HL-60 (cell line): ENCODE data around the gene HINT2.

Experiments
- DNase-seq, 2 experiments: peaks; one replicate each; pipeline ENCODE4 v3.0.0-alpha.2; 2010 to 2020; ENCODE audit warnings: low read depth in 1 of 2, low spot score in 1 of 2
- H3K27ac ChIP-seq: fragments of 250-450 bp; sonication (Bioruptor Pico); replicated peaks from 2 replicates; pipeline ENCODE4 v1.5.1; 2020; ENCODE audit warnings: mild to moderate bottlenecking, moderate library complexity
- H3K27me3 ChIP-seq: fragments of 250-450 bp; sonication (Bioruptor Pico); 2 replicates; pipeline ENCODE4 v1.5.1; 2021; ENCODE audit warnings: mild to moderate bottlenecking, moderate library complexity; ENCODE audit not compliant: insufficient read depth, poor library complexity, severe bottlenecking
- H3K4me3 ChIP-seq: replicated peaks from 2 replicates; pipeline ENCODE4 v1.5.1; 2011; ENCODE audit warnings: mild to moderate bottlenecking, control low read depth, low read length; ENCODE audit not compliant: insufficient read depth
- GABPA ChIP-seq: IDR thresholded peaks from 2 replicates; pipeline ENCODE4 v1.6.1; 2012; ENCODE audit warnings: low read depth
- POLR2AphosphoS5 ChIP-seq: IDR thresholded peaks from 2 replicates; pipeline ENCODE4 v1.6.1; 2012; ENCODE audit warnings: low read depth
- SPI1 ChIP-seq: IDR thresholded peaks from 2 replicates; pipeline ENCODE4 v1.6.1; 2012; ENCODE audit warnings: low read depth, mild to moderate bottlenecking, borderline replicate concordance
- TF ChIP-seq, protein P1 (sequence below): IDR thresholded peaks from 2 replicates; pipeline ENCODE4 v1.6.1; 2012; ENCODE audit warnings: low read depth; ENCODE audit not compliant: insufficient replicate concordance
- TF ChIP-seq, protein P2 (sequence below): IDR thresholded peaks from one replicate; pipeline ENCODE4 v1.5.1; 2011; ENCODE audit warnings: low read length, control low read depth, inconsistent platforms; ENCODE audit not compliant: insufficient read depth

The HINT2 gene

DNA sequence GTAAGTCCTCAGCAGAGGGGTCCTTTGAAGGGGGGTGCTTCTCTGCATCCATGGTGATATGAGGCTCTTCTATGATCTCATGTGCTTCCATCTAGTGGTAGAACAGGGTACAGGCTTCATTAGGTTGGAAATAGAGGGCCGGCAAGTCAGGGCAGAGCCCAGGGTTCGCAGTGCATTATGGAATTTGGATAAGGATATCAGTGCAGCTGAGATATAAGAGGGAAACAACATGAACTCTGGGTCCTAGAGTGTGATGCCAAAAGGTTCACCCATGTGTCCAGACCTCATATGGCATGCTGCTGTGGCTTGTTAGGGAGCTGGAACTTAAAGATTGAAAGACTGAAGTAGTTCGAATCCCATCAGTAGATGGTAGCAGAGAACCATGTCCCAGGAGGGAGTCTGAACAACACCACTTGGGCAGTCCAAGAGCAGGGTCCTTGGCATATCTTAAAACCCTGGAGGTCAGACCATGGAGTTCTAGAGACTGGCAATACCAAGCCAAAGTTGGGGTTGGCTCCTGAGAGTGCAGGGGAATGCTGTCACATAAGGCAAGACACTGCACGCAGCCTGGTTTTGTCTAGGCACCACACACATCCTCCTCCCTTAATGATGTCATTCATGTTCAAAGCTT is 11.3 kb upstream of the HINT2 start:
- TF ChIP-seq, protein P1, sequence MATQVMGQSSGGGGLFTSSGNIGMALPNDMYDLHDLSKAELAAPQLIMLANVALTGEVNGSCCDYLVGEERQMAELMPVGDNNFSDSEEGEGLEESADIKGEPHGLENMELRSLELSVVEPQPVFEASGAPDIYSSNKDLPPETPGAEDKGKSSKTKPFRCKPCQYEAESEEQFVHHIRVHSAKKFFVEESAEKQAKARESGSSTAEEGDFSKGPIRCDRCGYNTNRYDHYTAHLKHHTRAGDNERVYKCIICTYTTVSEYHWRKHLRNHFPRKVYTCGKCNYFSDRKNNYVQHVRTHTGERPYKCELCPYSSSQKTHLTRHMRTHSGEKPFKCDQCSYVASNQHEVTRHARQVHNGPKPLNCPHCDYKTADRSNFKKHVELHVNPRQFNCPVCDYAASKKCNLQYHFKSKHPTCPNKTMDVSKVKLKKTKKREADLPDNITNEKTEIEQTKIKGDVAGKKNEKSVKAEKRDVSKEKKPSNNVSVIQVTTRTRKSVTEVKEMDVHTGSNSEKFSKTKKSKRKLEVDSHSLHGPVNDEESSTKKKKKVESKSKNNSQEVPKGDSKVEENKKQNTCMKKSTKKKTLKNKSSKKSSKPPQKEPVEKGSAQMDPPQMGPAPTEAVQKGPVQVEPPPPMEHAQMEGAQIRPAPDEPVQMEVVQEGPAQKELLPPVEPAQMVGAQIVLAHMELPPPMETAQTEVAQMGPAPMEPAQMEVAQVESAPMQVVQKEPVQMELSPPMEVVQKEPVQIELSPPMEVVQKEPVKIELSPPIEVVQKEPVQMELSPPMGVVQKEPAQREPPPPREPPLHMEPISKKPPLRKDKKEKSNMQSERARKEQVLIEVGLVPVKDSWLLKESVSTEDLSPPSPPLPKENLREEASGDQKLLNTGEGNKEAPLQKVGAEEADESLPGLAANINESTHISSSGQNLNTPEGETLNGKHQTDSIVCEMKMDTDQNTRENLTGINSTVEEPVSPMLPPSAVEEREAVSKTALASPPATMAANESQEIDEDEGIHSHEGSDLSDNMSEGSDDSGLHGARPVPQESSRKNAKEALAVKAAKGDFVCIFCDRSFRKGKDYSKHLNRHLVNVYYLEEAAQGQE = no peak
- TF ChIP-seq, protein P2, sequence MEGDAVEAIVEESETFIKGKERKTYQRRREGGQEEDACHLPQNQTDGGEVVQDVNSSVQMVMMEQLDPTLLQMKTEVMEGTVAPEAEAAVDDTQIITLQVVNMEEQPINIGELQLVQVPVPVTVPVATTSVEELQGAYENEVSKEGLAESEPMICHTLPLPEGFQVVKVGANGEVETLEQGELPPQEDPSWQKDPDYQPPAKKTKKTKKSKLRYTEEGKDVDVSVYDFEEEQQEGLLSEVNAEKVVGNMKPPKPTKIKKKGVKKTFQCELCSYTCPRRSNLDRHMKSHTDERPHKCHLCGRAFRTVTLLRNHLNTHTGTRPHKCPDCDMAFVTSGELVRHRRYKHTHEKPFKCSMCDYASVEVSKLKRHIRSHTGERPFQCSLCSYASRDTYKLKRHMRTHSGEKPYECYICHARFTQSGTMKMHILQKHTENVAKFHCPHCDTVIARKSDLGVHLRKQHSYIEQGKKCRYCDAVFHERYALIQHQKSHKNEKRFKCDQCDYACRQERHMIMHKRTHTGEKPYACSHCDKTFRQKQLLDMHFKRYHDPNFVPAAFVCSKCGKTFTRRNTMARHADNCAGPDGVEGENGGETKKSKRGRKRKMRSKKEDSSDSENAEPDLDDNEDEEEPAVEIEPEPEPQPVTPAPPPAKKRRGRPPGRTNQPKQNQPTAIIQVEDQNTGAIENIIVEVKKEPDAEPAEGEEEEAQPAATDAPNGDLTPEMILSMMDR = peak; percentile 53
- peak; percentile 31 to 49 for DNase-seq
- H3K4me3 ChIP-seq = no peak overlapping the region
- no peak overlapping the region for H3K27ac ChIP-seq
- H3K27me3 ChIP-seq = no peaks in the 10 kb centered on the region

DNA sequence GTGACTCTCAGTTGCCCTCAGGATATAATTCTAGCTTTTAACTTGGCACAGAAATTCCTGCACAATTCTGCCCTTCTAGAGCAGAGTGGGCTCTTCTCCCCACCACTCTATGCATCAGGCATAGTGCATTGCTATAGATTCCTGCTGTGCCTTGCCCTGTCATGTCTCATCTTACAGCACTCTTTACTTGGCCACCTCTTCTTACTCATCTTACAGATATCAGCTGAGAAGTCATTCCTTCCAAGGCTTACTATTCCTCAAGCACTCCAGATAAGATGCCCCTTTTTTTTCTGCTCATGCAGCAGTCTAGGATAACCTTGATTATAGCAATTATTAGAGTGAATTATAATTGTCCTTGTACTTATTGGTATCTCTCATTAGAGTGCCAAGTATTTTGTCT is 8.1 kb upstream of the HINT2 start:
- H3K27me3 ChIP-seq = no peaks in the 10 kb centered on the region
- no peak overlapping the region for H3K4me3 ChIP-seq
- H3K27ac ChIP-seq = no peak overlapping the region
- no peak for DNase-seq
- TF ChIP-seq GABPA (no peak), SPI1 (no peak), POLR2AphosphoS5 (no peak)
- TF ChIP-seq, protein P1 = no peak

DNA sequence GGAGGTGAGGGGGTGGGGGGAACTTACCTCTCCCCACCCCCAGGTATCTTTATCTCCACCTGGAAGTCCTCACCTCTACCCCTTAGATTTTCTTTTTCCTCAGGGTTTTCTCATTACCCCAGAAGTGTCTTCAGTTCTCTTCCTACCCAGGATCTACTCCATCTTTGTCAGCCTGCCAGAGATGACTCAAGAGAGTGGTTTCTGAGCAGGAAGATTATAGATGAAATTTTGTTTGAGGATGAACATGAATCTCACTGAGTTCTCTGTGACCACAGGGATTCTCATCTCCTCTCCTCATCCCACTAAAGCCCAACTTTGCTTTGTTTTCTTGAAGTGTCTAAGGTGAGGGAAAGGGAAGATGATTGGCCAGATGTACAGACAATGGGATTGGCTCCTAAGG is 5.2 kb upstream of the HINT2 start:
- Histone ChIP-seq H3K4me3 (no peak overlapping the region), H3K27ac (no peak overlapping the region), H3K27me3 (no peaks in the 10 kb centered on the region)
- no peak for DNase-seq
- TF ChIP-seq POLR2AphosphoS5 = no peak
- no peak for TF ChIP-seq GABPA
- TF ChIP-seq, protein P1 = no peak
- TF ChIP-seq, protein P2 = no peak
- no peak for TF ChIP-seq SPI1

DNA sequence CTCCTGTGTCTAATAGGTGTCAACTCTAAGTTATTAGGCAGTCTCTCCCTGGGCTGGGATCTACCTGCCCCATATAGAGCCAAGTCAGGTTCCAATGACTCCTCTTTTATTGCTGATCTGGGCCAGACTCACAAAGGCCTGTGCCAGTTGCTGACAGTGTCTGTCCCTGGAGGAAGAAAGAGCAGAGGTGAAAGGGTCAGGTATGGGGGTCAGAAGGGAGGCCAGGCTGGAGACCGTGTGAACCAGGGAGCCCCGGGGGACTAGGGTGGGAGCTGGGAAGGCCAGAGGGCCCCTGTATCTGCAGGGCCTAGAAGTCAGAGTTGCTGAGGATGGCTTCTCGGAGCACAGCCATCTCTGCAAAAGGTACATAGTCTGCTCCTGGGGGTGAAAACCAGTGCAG is 3.5 kb upstream of the HINT2 start:
- TF ChIP-seq, protein P1 = no peak
- TF ChIP-seq, protein P2 = no peak
- TF ChIP-seq GABPA (no peak), POLR2AphosphoS5 (no peak), SPI1 (no peak)
- Histone ChIP-seq H3K27ac (no peak overlapping the region), H3K4me3 (no peak overlapping the region), H3K27me3 (no peaks in the 10 kb centered on the region)
- DNase-seq = no peak
